Measurements from ENCODE around the gene CHSY3.
A peak's percentile ranks its signal among the peaks of the same experiment; 100 is the strongest.

CHSY3 gene

GRCh38 chr5:129909225-129909624 lies 5.0 kb downstream of the CHSY3 start:
- no peak for TF ChIP-seq CTCF (IDR thresholded peaks at IDR 0.05)
- H3K4me1 Mint-ChIP-seq, result peaks cover 15% of the 10 kb centered on the region
- H3K27me3 Mint-ChIP-seq (ENCODE audit: low read depth, poor library complexity), result peaks cover 26% of the 10 kb centered on the region
- DNase-seq, result no peak
- peaks cover 5% of the 10 kb centered on the region for H3K36me3 Mint-ChIP-seq (ENCODE audit: low read depth)
- H3K27ac Mint-ChIP-seq, result no peak overlapping the region
- no peak overlapping the region for H3K4me3 Mint-ChIP-seq
- no peaks in the 10 kb centered on the region for H3K9me3 Mint-ChIP-seq

GRCh38 chr5:129912601-129913255 lies 8.5 kb downstream of the CHSY3 start:
- H3K4me3 Mint-ChIP-seq, result no peak overlapping the region
- TF ChIP-seq CTCF (IDR thresholded peaks at IDR 0.05), result no peak
- H3K36me3 Mint-ChIP-seq (ENCODE audit: low read depth), result peaks cover 5% of the 10 kb centered on the region
- H3K9me3 Mint-ChIP-seq, result no peaks in the 10 kb centered on the region
- peaks cover 8% of the 10 kb centered on the region for H3K27me3 Mint-ChIP-seq (ENCODE audit: low read depth, poor library complexity)
- no peak for DNase-seq
- H3K4me1 Mint-ChIP-seq, result no peaks in the 10 kb centered on the region
- H3K27ac Mint-ChIP-seq, result no peak overlapping the region

- peaks cover 15% of the 10 kb centered on the region for H3K36me3 Mint-ChIP-seq (ENCODE audit: low read depth)
- H3K4me1 Mint-ChIP-seq, result no peaks in the 10 kb centered on the region
- no peak overlapping the region for H3K4me3 Mint-ChIP-seq
- DNase-seq, result no peak
- H3K27ac Mint-ChIP-seq, result no peak overlapping the region
- TF ChIP-seq CTCF (IDR thresholded peaks at IDR 0.05), result no peak
- H3K9me3 Mint-ChIP-seq, result peaks cover 3% of the 10 kb centered on the region
- H3K27me3 Mint-ChIP-seq (ENCODE audit: low read depth, poor library complexity), result no peaks in the 10 kb centered on the region
These were observed 11.2 kb downstream of the CHSY3 start for GRCh38 chr5:129915415-129915814.

- TF ChIP-seq CTCF (IDR thresholded peaks at IDR 0.05), result no peak
- DNase-seq, result no peak
- H3K4me1 Mint-ChIP-seq, result no peaks in the 10 kb centered on the region
- no peak overlapping the region for H3K27ac Mint-ChIP-seq
- no peak overlapping the region for H3K4me3 Mint-ChIP-seq
- peaks cover 14% of the 10 kb centered on the region for H3K36me3 Mint-ChIP-seq (ENCODE audit: low read depth)
- peaks cover 3% of the 10 kb centered on the region for H3K9me3 Mint-ChIP-seq
- H3K27me3 Mint-ChIP-seq (ENCODE audit: low read depth, poor library complexity), result no peaks in the 10 kb centered on the region
These were observed 13.0 kb downstream of the CHSY3 start for GRCh38 chr5:129917224-129917623.

- Mint-ChIP-seq H3K27ac (no peak overlapping the region), H3K27me3 (ENCODE audit: low read depth, poor library complexity) (no peaks in the 10 kb centered on the region), H3K4me3 (no peak overlapping the region), H3K36me3 (ENCODE audit: low read depth) (peaks cover 10% of the 10 kb centered on the region), H3K4me1 (no peaks in the 10 kb centered on the region), H3K9me3 (peaks cover 3% of the 10 kb centered on the region)
- no peak for TF ChIP-seq CTCF (IDR thresholded peaks at IDR 0.05)
- no peak for DNase-seq
These were observed 16.9 kb downstream of the CHSY3 start for GRCh38 chr5:129921204-129921603.

- H3K36me3 Mint-ChIP-seq (ENCODE audit: low read depth), result no peaks in the 10 kb centered on the region
- peaks cover 14% of the 10 kb centered on the region for H3K4me1 Mint-ChIP-seq
- H3K27ac Mint-ChIP-seq, result peak overlapping the region; percentile 80
- no peak for TF ChIP-seq CTCF (IDR thresholded peaks at IDR 0.05)
- H3K9me3 Mint-ChIP-seq, result no peaks in the 10 kb centered on the region
- H3K27me3 Mint-ChIP-seq (ENCODE audit: low read depth, poor library complexity), result no peaks in the 10 kb centered on the region
- H3K4me3 Mint-ChIP-seq, result no peak overlapping the region
- no peak for DNase-seq
These were observed 26.0 kb downstream of the CHSY3 start for GRCh38 chr5:129930221-129930620.
